ENCODE results near the gene RSPH1.

GRCh38 chr21:42490720-42491119 lies 5.3 kb downstream of the RSPH1 start:
- no peak for TF ChIP-seq POLR2A (IDR thresholded peaks at IDR 0.05; ENCODE audit: low read length)
- no peak for TF ChIP-seq GATA1 (IDR thresholded peaks at IDR 0.05; ENCODE audit: low read depth, low read length)

All from erythroblast (primary cell).